ENCODE measurements around the gene MAL. TPM values are rescaled to one million over a fixed set of nuclear protein-coding genes. Genes with fewer than 3 reads are reported as not detected.

The MAL gene
- total RNA-seq, 6 experiments from 2014 or later = not detected

DNA sequence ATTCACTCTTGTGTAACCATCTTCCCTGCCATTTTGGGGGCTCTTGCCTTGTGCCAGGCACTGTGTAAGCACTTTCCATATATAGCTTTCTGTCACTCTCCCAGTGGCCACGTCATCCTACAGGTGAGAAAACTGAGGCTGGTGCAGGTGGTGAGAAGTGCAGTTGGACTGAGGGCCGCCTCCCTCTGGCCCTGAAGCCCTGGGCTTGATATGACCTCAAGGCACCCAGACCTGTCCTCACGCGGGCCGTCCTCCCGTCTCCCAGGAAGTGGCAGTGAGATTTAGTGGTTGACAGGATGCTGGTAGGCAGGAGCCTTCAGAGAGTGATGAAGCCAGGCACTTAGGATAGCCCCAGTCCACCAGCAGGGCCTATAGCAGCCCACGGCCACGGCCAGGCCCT lies 30.5 kb downstream of the MAL start:
- H3K4me3 Mint-ChIP-seq = no peak overlapping the region
- no peaks in the 10 kb centered on the region for H3K36me3 Mint-ChIP-seq (ENCODE audit: low read depth)
- TF ChIP-seq, protein P1, sequence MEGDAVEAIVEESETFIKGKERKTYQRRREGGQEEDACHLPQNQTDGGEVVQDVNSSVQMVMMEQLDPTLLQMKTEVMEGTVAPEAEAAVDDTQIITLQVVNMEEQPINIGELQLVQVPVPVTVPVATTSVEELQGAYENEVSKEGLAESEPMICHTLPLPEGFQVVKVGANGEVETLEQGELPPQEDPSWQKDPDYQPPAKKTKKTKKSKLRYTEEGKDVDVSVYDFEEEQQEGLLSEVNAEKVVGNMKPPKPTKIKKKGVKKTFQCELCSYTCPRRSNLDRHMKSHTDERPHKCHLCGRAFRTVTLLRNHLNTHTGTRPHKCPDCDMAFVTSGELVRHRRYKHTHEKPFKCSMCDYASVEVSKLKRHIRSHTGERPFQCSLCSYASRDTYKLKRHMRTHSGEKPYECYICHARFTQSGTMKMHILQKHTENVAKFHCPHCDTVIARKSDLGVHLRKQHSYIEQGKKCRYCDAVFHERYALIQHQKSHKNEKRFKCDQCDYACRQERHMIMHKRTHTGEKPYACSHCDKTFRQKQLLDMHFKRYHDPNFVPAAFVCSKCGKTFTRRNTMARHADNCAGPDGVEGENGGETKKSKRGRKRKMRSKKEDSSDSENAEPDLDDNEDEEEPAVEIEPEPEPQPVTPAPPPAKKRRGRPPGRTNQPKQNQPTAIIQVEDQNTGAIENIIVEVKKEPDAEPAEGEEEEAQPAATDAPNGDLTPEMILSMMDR (IDR thresholded peaks at IDR 0.05) = no peak
- H3K4me1 Mint-ChIP-seq (ENCODE audit: low read depth) = peaks cover 21% of the 10 kb centered on the region
- DNase-seq = no peak
- no peak overlapping the region; the same call in 1 of the 2 replicates for H3K27ac Mint-ChIP-seq
- no peaks in the 10 kb centered on the region for H3K9me3 Mint-ChIP-seq
- peaks cover 45% of the 10 kb centered on the region for H3K27me3 Mint-ChIP-seq (ENCODE audit: insufficient read depth)

DNA sequence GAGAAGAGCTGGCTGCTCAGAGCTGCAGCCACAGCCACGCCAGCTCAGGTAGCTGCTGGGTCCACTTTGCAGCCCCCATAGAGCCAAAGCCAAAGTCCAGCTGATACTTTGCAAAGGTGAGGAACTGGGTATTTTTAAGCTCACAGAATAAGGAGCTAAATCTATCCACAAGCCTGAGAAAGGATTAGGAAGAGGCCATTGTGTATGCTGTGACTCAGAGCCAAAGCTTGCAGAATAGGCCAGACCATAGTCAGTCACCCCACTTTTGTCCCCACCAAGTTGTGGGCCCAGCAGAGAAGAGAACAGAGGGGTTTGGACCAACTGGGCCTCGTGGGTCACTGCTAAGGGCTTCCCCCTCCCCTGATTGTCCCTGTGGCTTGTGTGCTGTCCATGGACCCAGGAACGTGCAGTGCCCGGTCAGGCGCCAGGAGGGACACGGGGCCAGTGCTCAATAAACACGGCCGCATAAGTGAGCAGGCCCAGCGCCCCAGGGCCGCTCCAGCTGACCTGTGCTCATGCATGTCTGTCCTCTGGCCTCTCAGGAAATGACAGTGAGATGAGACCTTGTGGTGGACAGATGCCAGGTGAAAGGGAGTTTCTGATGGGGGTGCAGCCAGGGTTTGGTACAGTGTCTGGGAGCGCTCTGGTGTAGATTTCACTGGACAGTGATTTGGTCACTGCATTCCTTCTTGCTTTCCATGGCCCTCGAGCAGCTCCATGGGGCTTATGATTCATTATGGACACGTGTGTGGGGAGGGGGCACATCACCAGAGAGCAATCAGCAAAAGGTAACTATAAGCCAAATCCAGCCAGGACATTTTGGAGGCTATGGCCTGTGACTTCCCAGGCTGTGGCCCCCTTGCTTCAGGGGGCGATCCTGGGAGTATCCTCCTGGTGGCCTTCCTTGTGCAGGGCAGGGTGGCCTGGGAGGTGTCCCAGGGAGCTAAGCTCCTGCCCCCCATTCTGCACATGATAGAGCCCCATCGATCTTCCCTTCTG lies 31.3 kb downstream of the MAL start:
- Mint-ChIP-seq H3K27ac (peak overlapping the region; percentile 45; the same call in 1 of the 2 replicates), H3K36me3 (ENCODE audit: low read depth) (no peaks in the 10 kb centered on the region), H3K9me3 (no peaks in the 10 kb centered on the region), H3K4me1 (ENCODE audit: low read depth) (peaks cover 21% of the 10 kb centered on the region), H3K4me3 (peak overlapping the region; percentile 17; the same call in 1 of the 2 replicates), H3K27me3 (ENCODE audit: insufficient read depth) (peaks cover 46% of the 10 kb centered on the region)
- peak; percentile 21 for DNase-seq
- TF ChIP-seq, protein P1 (IDR thresholded peaks at IDR 0.05) = peak; percentile 8; the same call in 1 of the 2 replicates

DNA sequence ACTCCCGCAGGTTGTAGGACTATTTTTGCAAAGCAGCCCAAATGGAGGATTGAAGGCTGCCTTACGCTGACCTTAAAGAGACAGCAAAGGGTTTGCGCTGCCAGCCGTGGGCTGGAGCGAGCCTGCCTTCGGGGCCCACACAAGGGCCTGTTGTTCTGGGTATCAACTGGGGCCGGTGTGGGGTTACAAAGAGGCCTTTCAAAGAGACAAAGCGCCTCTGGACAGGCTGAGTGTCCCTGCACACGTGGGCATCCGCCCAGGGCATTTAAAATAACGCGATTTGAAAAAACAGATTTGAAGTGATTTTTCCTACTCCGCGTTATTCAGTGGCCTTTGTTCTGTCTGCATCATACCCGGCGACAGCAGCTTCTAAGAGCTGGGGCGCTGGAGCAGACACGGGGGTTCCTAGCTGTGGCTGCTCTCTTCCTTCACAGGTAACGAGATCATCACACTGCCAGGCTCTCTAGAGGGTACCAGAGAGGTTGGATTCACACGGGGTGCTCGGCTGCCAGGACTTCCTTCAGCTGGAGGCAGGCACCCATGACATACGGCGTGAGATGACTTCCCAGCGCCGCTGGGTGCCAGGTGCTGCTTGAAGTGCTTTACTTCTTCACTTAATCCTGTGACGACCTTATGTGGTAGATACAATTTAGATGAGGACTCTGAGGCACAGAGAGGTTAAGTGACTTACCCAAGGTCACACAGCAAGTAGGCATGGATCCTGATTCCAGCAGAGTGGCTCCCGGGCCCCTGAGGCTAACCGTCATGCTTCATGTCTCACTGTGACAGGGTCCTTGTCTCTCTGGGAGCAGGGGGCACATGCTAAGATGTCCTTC lies 32.2 kb downstream of the MAL start:
- TF ChIP-seq, protein P1 (IDR thresholded peaks at IDR 0.05) = no peak
- no peaks in the 10 kb centered on the region for H3K9me3 Mint-ChIP-seq
- no peak for DNase-seq
- H3K4me3 Mint-ChIP-seq = no peak overlapping the region
- H3K36me3 Mint-ChIP-seq (ENCODE audit: low read depth) = no peaks in the 10 kb centered on the region
- peaks cover 50% of the 10 kb centered on the region for H3K27me3 Mint-ChIP-seq (ENCODE audit: insufficient read depth)
- no peak overlapping the region for H3K27ac Mint-ChIP-seq
- peaks cover 26% of the 10 kb centered on the region for H3K4me1 Mint-ChIP-seq (ENCODE audit: low read depth)

DNA sequence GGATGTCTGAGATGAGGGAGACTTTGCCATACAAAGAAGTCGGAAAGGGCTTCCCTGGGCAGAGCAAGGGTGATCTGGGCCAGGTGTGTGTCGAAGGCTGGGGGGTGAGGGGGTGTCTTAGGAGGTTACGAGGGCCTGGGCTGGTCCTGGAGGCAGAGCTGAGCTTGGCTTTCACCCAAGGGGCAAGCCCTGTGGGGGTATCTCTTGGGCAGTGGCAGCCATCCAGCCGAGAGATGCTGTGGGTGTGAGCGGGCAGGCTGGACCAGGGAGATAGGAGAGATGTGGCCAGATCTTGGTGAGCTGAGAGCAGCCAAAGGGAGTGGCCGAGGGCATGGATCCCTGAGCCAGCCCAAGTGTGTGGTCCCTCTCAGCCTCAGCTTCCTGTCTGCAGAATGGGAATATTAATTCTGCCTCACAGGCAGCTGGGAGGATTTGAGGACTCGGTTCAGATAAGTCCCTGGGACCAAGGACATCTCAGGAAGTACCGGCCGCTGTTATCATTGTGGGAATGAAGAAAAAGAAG lies 33.0 kb downstream of the MAL start:
- no peaks in the 10 kb centered on the region for H3K36me3 Mint-ChIP-seq (ENCODE audit: low read depth)
- H3K27ac Mint-ChIP-seq = no peak overlapping the region
- H3K4me3 Mint-ChIP-seq = no peak overlapping the region
- DNase-seq = no peak
- H3K9me3 Mint-ChIP-seq = no peaks in the 10 kb centered on the region
- peaks cover 27% of the 10 kb centered on the region for H3K4me1 Mint-ChIP-seq (ENCODE audit: low read depth)
- TF ChIP-seq, protein P1 (IDR thresholded peaks at IDR 0.05) = no peak
- H3K27me3 Mint-ChIP-seq (ENCODE audit: insufficient read depth) = peaks cover 53% of the 10 kb centered on the region

DNA sequence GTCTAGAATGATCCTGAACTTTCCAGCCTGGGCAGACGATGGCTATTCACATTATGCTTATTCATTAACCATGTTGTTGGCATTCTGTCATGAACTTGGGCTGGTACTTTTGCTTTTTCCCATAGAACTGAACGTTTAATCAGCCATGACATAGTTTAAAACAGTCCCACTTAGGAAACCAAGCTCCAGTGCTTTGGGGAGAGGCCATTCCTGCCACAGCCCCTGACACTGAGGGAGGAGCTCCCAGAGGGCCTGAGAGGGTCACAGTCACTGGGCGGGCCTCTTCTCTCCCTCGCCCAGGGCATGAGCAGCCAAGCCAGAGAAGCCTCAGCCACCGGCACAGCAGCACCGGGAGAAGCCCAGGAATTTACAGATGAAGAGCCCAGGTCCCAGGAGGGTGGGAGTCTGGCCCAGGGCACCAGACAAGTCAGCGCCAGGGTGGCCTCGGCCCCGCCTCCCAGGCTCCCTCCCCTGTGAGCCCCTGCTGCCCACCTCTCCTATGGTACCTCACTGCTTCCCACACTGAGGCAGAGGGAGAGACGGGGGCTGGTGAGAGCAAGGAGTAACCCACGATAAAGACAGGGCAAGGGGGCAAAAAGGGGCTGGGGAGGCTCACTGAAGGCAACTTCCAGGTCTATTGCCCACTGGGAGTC lies 33.6 kb downstream of the MAL start:
- H3K27ac Mint-ChIP-seq = no peak overlapping the region
- H3K4me1 Mint-ChIP-seq (ENCODE audit: low read depth) = peaks cover 27% of the 10 kb centered on the region
- peaks cover 55% of the 10 kb centered on the region for H3K27me3 Mint-ChIP-seq (ENCODE audit: insufficient read depth)
- TF ChIP-seq, protein P1 (IDR thresholded peaks at IDR 0.05) = no peak
- no peaks in the 10 kb centered on the region for H3K9me3 Mint-ChIP-seq
- H3K36me3 Mint-ChIP-seq (ENCODE audit: low read depth) = no peaks in the 10 kb centered on the region
- no peak for DNase-seq
- no peak overlapping the region for H3K4me3 Mint-ChIP-seq

All from HFFc6 (cell line).